Measurements from ENCODE around the gene KIRREL1. TPM values are rescaled to one million over a fixed set of nuclear protein-coding genes. Genes with fewer than 3 reads are reported as not detected.
A peak's percentile ranks its signal among the peaks of the same experiment; 100 is the strongest.

Gene KIRREL1
- total RNA-seq, 1 experiment from 2014 or later = 30.5 TPM

- WGBS (ENCODE audit: extremely low coverage, insufficient read length, low lambda C conversion rate) = no CpG with 5 or more reads among the region's 2 CpGs
Observed at GRCh38 chr1:158107916-158108315, 114.5 kb downstream of the KIRREL1 start.

More at GRCh38 chr1:158107916-158108315, 114.5 kb downstream of the KIRREL1 start:
- no peaks in the 10 kb centered on the region for H3K79me1 ChIP-seq (ENCODE audit: insufficient read depth, low read depth, low read length, poor library complexity, severe bottlenecking)
- no peak overlapping the region for H3K23ac ChIP-seq (ENCODE audit: insufficient read length, low read depth, low read length)
- no peak overlapping the region for H3T11ph ChIP-seq (ENCODE audit: low read length)
- Mint-ChIP-seq H3K27me3 (ENCODE audit: low read depth) (peaks cover 19% of the 10 kb centered on the region), H3K36me3 (ENCODE audit: insufficient read depth in 1 of 3, low read depth in 3 of 3) (peaks cover 5 to 9% (median 7%) of the 10 kb centered on the region in 3 experiments; a peak in 6 of 7 replicates), H3K4me3 (no peak overlapping the region), H3K9me3 (peaks cover 2 to 4% of the 10 kb centered on the region in 2 experiments; a peak in 3 of 5 replicates), H3K27ac (peak overlapping the region in 1 of 3 experiments; percentile 38; a peak in 1 of 7 replicates), H3K4me1 (peaks cover 58 to 71% of the 10 kb centered on the region in 2 experiments)
- no peak overlapping the region for H3K14ac ChIP-seq (ENCODE audit: insufficient read depth, low read length)
- no peak overlapping the region for H2BK12ac ChIP-seq (ENCODE audit: insufficient read length, low read depth, low read length)
- DNase-seq = no peak
- H2BK20ac ChIP-seq (ENCODE audit: low read depth, low read length, poor library complexity, severe bottlenecking) = no peak overlapping the region
- H3K23me2 ChIP-seq (ENCODE audit: insufficient read length, low read depth, low read length, poor library complexity, severe bottlenecking) = peaks cover 4% of the 10 kb centered on the region
- no peaks in the 10 kb centered on the region for H4K20me1 ChIP-seq (ENCODE audit: control insufficient read depth, insufficient read depth, insufficient read length)
- H3K9me3 ChIP-seq (ENCODE audit: control insufficient read depth, low read depth, low read length) = no peaks in the 10 kb centered on the region
- H2AFZ ChIP-seq (ENCODE audit: low read length) = no peak overlapping the region
- no peak overlapping the region for H3K18ac ChIP-seq (ENCODE audit: insufficient read length, low read depth, low read length)
- no peak overlapping the region for H3K9ac ChIP-seq (ENCODE audit: extremely low read depth, insufficient read length, low read length)
- peaks cover 5% of the 10 kb centered on the region; the same call in 1 of the 2 replicates for H3K27me3 ChIP-seq (ENCODE audit: insufficient read depth, low read length)
- H3K4ac ChIP-seq (ENCODE audit: low read depth, low read length) = no peak overlapping the region
- no peak overlapping the region for H3K4me2 ChIP-seq (ENCODE audit: insufficient read depth, insufficient read length, low read length)
- H2BK15ac ChIP-seq (ENCODE audit: low read depth, low read length) = no peak overlapping the region
- no peak overlapping the region for H2AK5ac ChIP-seq (ENCODE audit: insufficient read length, low read length)
- no peak for TF ChIP-seq CTCF (conservative IDR thresholded peaks at IDR 0.05)
- no peak overlapping the region for H3K27ac ChIP-seq (ENCODE audit: insufficient read length, low read depth, low read length)
- H4K8ac ChIP-seq (replicated peaks; ENCODE audit: insufficient read length, low read depth, low read length) = no peak overlapping the region
- no peak overlapping the region for H2BK120ac ChIP-seq (ENCODE audit: low read depth, low read length, poor library complexity, severe bottlenecking)
- no peak overlapping the region for H3K56ac ChIP-seq (ENCODE audit: insufficient read length, low read depth, low read length)
- no peak overlapping the region for H4K91ac ChIP-seq (ENCODE audit: insufficient read length, low read depth, low read length)
- H2BK5ac ChIP-seq (ENCODE audit: insufficient read length, low read length) = no peak overlapping the region
- H4K5ac ChIP-seq (ENCODE audit: insufficient read length, low read depth, low read length) = no peak overlapping the region
- H3K4me1 ChIP-seq (ENCODE audit: insufficient read depth, low read length) = peaks cover 22% of the 10 kb centered on the region
- H3K79me2 ChIP-seq (ENCODE audit: insufficient read depth, low read length) = no peaks in the 10 kb centered on the region

Data from H9 (cell line).